Measurements from ENCODE around the gene CCNY.

Gene CCNY

DNA sequence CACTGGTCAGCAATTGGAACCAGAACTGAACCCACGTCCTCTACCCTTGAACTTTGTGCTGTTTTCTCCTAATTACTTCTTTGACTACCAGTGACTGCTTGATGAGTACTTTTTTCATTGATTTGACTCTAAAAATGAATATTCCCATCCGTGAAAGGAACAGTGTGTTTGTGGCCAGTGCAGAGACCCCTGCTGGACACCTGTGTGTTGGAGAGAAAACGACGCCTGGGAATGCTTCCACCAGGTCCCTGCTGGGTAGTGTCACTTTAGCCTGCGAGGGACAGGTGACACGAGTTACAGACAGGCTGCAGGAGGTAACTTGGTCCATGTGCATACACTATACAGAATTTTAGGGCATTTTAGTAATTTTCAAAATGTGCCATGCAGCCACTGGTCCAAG lies 262.1 kb downstream of the CCNY start:
- no peak for DNase-seq

DNA sequence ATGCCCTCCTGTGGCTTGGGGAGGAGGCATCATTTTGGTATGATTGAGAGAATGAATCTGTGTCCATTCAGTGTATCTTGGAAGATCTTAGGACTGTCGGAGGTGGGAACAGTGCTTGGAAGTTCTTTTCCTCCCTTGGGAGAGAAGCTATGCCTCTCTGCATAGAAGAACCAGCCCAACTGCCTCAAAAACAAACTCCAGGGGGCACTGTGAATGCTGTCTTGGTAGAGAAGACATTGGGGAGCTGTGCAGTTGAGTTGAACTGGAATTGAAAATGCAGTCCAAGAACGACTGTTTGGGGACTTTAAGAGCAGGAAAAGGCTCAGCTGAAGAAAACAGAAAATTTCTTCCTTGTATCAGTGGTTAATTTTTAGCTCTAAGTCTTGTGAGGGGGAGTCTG lies 263.9 kb downstream of the CCNY start:
- no peak for DNase-seq

DNA sequence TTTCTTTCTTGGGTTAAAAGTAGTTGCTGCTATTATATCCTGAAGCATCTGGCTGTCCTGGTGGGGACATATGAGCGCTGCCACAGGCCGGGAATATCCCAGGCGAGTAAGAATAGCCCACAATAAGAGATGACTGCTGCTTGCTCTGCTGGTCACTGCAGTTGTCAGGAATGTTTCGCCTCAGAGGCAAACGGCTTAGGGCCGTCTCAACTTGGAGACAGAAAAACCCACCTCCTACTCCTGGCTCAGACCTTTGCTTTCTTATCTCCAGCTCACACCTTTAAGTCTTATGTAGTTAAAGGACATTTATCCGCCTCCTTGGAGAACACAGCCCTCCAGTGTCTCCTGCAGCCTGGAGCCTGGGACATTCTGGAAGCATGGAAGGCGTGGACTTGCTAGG lies 268.9 kb downstream of the CCNY start, which contains the start of gene GJD4:
GJD4 (plus strand) TSS at position 151 of the 400 bp plus-strand sequence; CDS start at position 378, 227 bp downstream.
- DNase-seq = no peak

DNA sequence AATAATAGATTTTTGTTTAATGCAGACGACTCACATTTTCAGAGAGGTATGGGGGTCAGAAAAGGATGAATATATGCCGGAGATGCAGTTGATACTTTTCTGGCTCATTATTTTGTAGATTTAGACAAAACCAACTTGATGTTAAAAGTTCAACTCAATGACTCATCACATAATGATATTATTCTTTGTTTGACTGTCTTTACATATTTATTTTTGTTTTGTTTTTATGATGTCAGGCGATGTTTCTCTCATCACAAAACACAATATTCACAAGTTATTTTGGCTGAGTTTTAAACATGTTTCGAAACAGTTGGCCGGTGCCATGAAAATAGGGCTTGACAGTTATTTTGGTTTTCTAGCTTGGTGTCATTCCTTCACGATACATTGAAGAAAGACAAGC lies 270.1 kb downstream of the CCNY start:
- DNase-seq = no peak

DNA sequence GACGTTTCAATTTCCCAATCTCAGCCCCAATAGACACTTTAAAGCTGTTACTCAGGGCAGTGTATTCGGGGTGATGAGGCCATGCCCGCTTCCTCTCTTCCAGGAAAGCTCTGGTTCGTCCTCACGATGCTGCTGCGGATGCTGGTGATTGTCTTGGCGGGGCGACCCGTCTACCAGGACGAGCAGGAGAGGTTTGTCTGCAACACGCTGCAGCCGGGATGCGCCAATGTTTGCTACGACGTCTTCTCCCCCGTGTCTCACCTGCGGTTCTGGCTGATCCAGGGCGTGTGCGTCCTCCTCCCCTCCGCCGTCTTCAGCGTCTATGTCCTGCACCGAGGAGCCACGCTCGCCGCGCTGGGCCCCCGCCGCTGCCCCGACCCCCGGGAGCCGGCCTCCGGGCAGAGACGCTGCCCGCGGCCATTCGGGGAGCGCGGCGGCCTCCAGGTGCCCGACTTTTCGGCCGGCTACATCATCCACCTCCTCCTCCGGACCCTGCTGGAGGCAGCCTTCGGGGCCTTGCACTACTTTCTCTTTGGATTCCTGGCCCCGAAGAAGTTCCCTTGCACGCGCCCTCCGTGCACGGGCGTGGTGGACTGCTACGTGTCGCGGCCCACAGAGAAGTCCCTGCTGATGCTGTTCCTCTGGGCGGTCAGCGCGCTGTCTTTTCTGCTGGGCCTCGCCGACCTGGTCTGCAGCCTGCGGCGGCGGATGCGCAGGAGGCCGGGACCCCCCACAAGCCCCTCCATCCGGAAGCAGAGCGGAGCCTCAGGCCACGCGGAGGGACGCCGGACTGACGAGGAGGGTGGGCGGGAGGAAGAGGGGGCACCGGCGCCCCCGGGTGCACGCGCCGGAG lies 271.4 kb downstream of the CCNY start:
- no peak for DNase-seq

DNA sequence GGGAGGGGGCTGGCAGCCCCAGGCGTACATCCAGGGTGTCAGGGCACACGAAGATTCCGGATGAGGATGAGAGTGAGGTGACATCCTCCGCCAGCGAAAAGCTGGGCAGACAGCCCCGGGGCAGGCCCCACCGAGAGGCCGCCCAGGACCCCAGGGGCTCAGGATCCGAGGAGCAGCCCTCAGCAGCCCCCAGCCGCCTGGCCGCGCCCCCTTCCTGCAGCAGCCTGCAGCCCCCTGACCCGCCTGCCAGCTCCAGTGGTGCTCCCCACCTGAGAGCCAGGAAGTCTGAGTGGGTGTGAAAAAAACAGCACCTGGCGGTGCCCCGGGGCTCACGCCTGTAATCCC lies 272.0 kb downstream of the CCNY start:
- no peak for DNase-seq

DNA sequence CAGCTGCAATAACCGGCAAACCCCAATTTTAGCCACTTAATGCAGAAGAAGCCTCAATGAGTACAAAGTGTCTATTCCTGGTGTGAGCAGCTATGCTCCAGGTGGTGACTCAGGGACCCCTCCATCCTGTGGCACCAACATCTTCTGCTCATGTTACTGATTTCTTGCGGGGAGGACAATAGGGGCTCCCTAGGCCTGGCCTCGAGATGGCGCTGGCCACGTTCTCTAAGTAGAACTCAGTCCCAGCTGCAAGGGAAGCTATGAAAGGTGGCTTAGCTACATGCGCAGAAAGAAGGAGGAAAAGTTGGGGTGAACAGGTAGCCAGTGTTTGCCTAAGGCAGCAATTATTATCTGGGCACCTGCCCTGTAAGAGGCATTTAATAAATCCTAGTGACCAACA lies 275.4 kb downstream of the CCNY start:
- DNase-seq = no peak

DNA sequence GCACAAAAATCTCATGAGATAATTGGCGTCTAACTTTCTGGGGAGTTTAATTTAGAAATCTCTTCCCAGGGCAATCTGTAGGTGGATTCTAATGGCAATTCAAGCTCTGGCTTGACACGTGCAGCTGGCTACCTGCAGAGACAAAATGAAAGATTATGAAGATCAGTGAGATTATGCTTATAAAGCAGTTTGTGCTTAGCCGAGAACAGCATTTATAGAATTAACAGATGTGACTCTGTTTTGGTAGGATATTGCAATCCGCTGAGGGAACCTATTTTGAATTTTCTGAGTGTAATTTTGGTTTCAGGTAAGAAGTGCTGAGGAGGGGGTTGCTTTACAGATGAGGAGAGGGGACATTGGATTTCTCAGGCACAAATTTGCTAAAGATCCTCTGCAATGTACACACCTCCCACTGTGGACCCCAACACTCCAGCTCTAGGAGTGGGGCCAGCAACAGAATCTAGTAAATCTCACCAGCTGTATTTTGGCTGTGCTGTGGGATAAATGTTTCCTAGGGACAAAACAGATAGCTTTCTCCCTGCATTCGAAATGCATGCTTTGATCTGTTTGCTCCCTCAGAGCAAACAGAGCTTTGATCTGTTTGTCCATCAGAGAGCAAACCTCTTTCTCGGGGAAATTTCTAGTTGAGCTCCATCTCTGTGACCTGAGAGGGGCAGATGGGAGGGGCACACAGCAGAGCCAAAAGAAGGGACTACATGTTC lies 276.2 kb downstream of the CCNY start:
- no peak for DNase-seq

DNA sequence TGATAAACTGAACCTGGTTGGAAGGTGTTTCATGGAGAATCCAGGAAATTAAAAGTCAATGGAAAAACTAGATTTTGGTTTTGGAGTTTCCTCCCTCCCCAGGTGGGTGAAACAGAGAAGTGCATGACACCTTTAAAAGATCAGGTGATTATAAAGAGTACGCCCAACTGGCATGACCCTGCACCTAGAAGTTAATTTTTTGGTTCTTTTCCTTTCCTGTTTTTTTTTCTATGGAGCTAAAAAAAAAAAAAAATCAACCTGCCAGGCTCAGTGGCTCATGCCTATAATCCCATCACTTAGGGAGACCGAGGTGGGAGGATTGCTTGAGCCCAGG lies 276.8 kb downstream of the CCNY start:
- DNase-seq = no peak

DNA sequence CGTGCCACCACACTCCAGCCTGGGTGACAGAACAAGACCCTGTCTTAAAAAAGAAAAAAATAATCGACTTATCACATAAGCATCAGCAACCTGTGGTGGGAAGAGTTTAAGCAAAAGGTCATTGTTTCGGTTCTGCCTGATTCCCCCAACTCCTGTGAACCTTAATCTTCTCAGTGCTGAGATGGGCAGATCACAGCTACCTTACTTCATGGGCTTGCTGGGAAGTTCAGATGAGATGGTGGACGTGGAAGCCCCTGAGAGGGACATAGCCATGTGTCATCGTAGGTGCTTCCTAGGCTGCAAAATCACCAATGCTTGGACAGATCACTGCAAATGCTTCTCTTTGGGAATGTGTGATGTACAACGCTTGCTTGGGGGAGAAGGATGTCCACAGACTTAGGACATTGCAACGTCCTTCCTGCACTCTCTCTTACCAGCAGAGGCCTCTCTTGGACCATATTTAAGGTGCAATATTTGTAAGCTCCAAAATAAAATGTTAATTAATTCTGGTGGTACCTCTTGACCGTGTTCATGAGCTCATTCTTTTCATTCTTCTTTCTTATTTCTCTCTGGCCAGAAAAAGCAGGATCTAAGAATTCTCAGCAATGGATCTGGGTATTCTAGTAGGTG lies 277.4 kb downstream of the CCNY start:
- DNase-seq = no peak

DNA sequence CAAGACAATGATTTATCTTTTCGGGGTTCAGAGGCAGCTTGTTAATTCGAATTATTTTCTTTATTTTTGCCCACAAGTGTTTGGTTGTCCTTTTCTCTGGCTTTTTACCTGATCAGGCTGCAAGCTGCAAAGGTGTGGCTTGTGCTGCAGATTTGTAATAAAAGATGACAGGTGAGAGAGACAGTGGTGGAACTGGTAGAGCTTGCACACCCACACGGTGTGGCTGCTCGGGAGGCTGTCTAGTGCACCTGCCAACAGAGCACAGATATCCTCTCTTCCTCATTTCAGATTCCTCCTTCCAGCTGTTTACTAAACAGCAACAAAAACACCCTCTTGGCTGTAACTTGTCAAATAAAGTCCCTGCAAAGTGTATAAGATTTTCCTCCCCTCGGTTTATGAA lies 278.0 kb downstream of the CCNY start:
- DNase-seq = no peak
